Mesenchymal stem cell (in vitro differentiated cells and primary cell): ENCODE measurements around the gene CFAP92.

ENCODE experiments used
- DNase-seq: peaks from one replicate; pipeline ENCODE4 v3.0.0-alpha.2; 2013
- H2AFZ ChIP-seq: one replicate; pipeline ENCODE4 v1.6.1; 2013; ENCODE audit warnings: low read depth, mild to moderate bottlenecking, control low read depth, inconsistent platforms, low read length, moderate library complexity
- H2AK5ac ChIP-seq: 2 replicates; pipeline ENCODE4 v1.6.1; 2013; ENCODE audit warnings: low read length, moderate library complexity, mild to moderate bottlenecking, inconsistent platforms; ENCODE audit not compliant: severe bottlenecking
- H2BK120ac ChIP-seq: one replicate; pipeline ENCODE4 v1.6.1; 2013; ENCODE audit warnings: low read depth, mild to moderate bottlenecking, inconsistent platforms, low read length, moderate library complexity
- H2BK12ac ChIP-seq, 2 experiments: one replicate each; pipeline ENCODE4 v1.6.1; 2013; ENCODE audit warnings: inconsistent platforms in 2 of 2, low read length in 2 of 2, mild to moderate bottlenecking in 2 of 2, moderate library complexity in 2 of 2, control low read depth in 1 of 2
- H2BK15ac ChIP-seq: one replicate; pipeline ENCODE4 v1.6.1; 2013; ENCODE audit warnings: mild to moderate bottlenecking, low read depth, inconsistent platforms; ENCODE audit not compliant: poor library complexity, severe bottlenecking
- H2BK5ac ChIP-seq: 2 replicates; pipeline ENCODE4 v1.6.1; 2013; ENCODE audit warnings: low read depth, mild to moderate bottlenecking, low read length, control low read depth, inconsistent platforms; ENCODE audit not compliant: poor library complexity, severe bottlenecking
- H3K14ac ChIP-seq, 2 experiments: one replicate each; pipeline ENCODE4 v1.6.1; 2013; ENCODE audit warnings: inconsistent platforms in 2 of 2, low read length in 2 of 2, control low read depth in 1 of 2, mild to moderate bottlenecking in 1 of 2, moderate library complexity in 1 of 2
- H3K18ac ChIP-seq, 2 experiments: one replicate each; pipeline ENCODE4 v1.6.1; 2013; ENCODE audit warnings: inconsistent platforms in 2 of 2, low read length in 2 of 2, control low read depth in 1 of 2, low read depth in 1 of 2, mild to moderate bottlenecking in 1 of 2
- H3K23ac ChIP-seq, 2 experiments: one replicate each; pipeline ENCODE4 v1.6.1; 2013; ENCODE audit warnings: inconsistent platforms in 2 of 2, low read length in 2 of 2, mild to moderate bottlenecking in 2 of 2, moderate library complexity in 2 of 2, control low read depth in 1 of 2
- H3K27ac ChIP-seq: 2 replicates; pipeline ENCODE4 v1.5.1; 2013; ENCODE audit warnings: mild to moderate bottlenecking, moderate library complexity, low read length, control low read depth, inconsistent platforms; ENCODE audit not compliant: poor library complexity, severe bottlenecking
- H3K27me3 ChIP-seq, 2 experiments: 2 replicates each; pipeline versions ENCODE4 v1.6.1 to v1.7.0; 2013; ENCODE audit warnings: low read length in 2 of 2, mild to moderate bottlenecking in 2 of 2, moderate library complexity in 2 of 2, control low read depth in 1 of 2, inconsistent platforms in 1 of 2; ENCODE audit not compliant: control insufficient read depth in 1 of 2, insufficient read depth in 1 of 2
- H3K36me3 ChIP-seq, 2 experiments: 2 replicates each; pipeline versions ENCODE4 v1.6.1 to v1.7.0; 2013; ENCODE audit warnings: low read length in 2 of 2, control low read depth in 1 of 2, inconsistent platforms in 1 of 2, low read depth in 1 of 2, mild to moderate bottlenecking in 1 of 2; ENCODE audit not compliant: insufficient read depth in 2 of 2, control insufficient read depth in 1 of 2
- H3K4ac ChIP-seq, 2 experiments: one replicate each; pipeline ENCODE4 v1.6.1; 2013; ENCODE audit warnings: inconsistent platforms in 2 of 2, low read length in 2 of 2, mild to moderate bottlenecking in 2 of 2, moderate library complexity in 2 of 2, control low read depth in 1 of 2, low read depth in 1 of 2
- H3K4me1 ChIP-seq: 2 replicates; pipeline ENCODE4 v1.6.1; 2013; ENCODE audit warnings: low read depth, low read length, control low read depth; ENCODE audit not compliant: control insufficient read depth, insufficient read depth
- H3K4me2 ChIP-seq: 2 replicates; pipeline ENCODE4 v1.6.1; 2013; ENCODE audit warnings: low read length, mild to moderate bottlenecking, inconsistent platforms; ENCODE audit not compliant: poor library complexity, severe bottlenecking
- H3K4me3 ChIP-seq, 2 experiments: 2 replicates each; pipeline versions ENCODE4 v1.5.1 to v1.7.0; 2013; ENCODE audit warnings: low read length in 2 of 2, mild to moderate bottlenecking in 2 of 2, control low read depth in 1 of 2, low read depth in 1 of 2; ENCODE audit not compliant: insufficient read depth in 1 of 2
- H3K79me1 ChIP-seq: replicated peaks from 2 replicates; pipeline ENCODE4 v1.6.1; 2013; ENCODE audit warnings: mild to moderate bottlenecking, control low read depth, low read length, inconsistent platforms; ENCODE audit not compliant: poor library complexity, severe bottlenecking
- H3K9ac ChIP-seq: 2 replicates; pipeline ENCODE4 v1.7.0; 2013; ENCODE audit warnings: mild to moderate bottlenecking, low read length, moderate library complexity
- H3K9me3 ChIP-seq: 2 replicates; pipeline ENCODE4 v1.7.0; 2013; ENCODE audit warnings: mild to moderate bottlenecking, low read length; ENCODE audit not compliant: control insufficient read depth
- H4K8ac ChIP-seq: one replicate; pipeline ENCODE4 v1.6.1; 2013; ENCODE audit warnings: inconsistent platforms, mild to moderate bottlenecking, low read length, moderate library complexity
- H4K91ac ChIP-seq: one replicate; pipeline ENCODE4 v1.6.1; 2013; ENCODE audit warnings: mild to moderate bottlenecking, low read length, inconsistent platforms
- WGBS: methylation state at CpG from one replicate; pipeline ENCODE4 v1.1.7; 2013; ENCODE audit warnings: mixed read lengths; 5-methylcytosine and 5-hydroxymethylcytosine counted together

CFAP92 gene

DNA sequence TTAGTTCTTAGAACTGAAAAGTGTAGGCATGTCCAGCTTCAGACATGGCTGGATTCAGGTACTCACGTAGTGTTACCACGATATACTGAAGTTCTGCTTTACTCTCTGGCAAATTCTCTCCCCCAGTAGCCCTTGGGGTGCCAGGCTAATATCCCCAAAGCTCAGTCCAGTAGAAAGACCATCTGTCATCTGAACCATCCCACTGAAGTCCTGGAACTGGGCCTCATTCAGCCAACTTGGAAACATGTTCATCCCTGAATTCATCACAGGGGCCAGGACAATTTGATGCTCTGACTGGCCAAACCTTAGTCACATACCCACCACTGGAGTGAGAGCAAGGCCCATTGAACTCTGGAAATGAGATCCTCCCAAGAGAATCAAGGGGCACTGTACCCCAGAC lies 15.4 kb upstream of the CFAP92 start:
- H3K27ac ChIP-seq: no peak overlapping the region
- H3K79me1 ChIP-seq: no peaks in the 10 kb centered on the region
- no peak overlapping the region for H2BK12ac ChIP-seq
- no peak overlapping the region for H2AK5ac ChIP-seq
- no peak overlapping the region for H3K9ac ChIP-seq
- H3K4ac ChIP-seq: no peak overlapping the region
- no peak overlapping the region for H4K91ac ChIP-seq
- H3K4me1 ChIP-seq: no peaks in the 10 kb centered on the region
- no peaks in the 10 kb centered on the region for H3K9me3 ChIP-seq
- no peak overlapping the region for H3K23ac ChIP-seq
- H2BK5ac ChIP-seq: no peak overlapping the region
- no peak overlapping the region for H4K8ac ChIP-seq
- no peak overlapping the region for H2AFZ ChIP-seq
- no peak overlapping the region for H3K18ac ChIP-seq
- no peak for DNase-seq
- H3K14ac ChIP-seq: no peak overlapping the region
- H3K4me2 ChIP-seq: no peak overlapping the region
- no peaks in the 10 kb centered on the region for H3K36me3 ChIP-seq
- no peak overlapping the region for H2BK120ac ChIP-seq
- 92% methylated on average over 2 of the region's 2 CpGs for WGBS
- H2BK15ac ChIP-seq: no peak overlapping the region
- peaks cover 56 to 63% of the 10 kb centered on the region in 2 experiments for H3K27me3 ChIP-seq
- H3K4me3 ChIP-seq: no peak overlapping the region

GRCh38 chr3:129007792-129008191 lies 13.9 kb upstream of the CFAP92 start:
- Histone ChIP-seq H3K4me3 (no peak overlapping the region), H4K91ac (no peak overlapping the region), H3K14ac (no peak overlapping the region), H3K4me2 (no peak overlapping the region), H2BK15ac (peak overlapping the region; percentile 44), H3K9ac (no peak overlapping the region), H3K4me1 (peaks cover 2% of the 10 kb centered on the region), H2BK12ac (no peak overlapping the region), H3K9me3 (no peaks in the 10 kb centered on the region), H3K79me1 (no peaks in the 10 kb centered on the region), H3K27ac (no peak overlapping the region), H3K18ac (no peak overlapping the region), H2BK120ac (no peak overlapping the region), H2BK5ac (no peak overlapping the region), H2AK5ac (no peak overlapping the region), H3K23ac (no peak overlapping the region), H3K36me3 (no peaks in the 10 kb centered on the region), H4K8ac (no peak overlapping the region), H2AFZ (no peak overlapping the region), H3K27me3 (peaks cover 65 to 73% of the 10 kb centered on the region in 2 experiments), H3K4ac (no peak overlapping the region)
- no peak for DNase-seq
- 75% methylated on average over 2 of the region's 2 CpGs for WGBS

DNA sequence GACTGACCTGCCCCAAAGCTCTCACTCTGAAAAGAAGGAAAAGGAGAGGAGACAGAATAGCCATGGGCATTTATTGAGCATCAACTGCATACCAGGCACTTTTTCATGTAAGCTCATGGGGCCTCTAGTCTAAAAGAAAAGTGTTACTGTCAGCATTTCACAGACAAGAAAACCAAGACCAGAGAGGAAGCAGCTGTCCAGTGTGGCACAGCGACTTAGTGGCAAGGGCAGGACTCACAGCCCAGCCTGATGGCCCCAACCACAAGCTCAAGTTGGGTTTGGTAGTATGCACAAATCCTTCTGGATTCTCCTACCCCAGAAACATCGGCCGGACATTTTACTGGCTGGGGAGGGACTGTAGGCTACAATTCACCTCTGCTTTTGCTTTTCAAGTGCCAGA lies 13.0 kb upstream of the CFAP92 start:
- no peak overlapping the region for H3K27ac ChIP-seq
- H3K4me1 ChIP-seq: peaks cover 6% of the 10 kb centered on the region
- H3K27me3 ChIP-seq: peaks cover 66 to 81% of the 10 kb centered on the region in 2 experiments
- H3K14ac ChIP-seq: no peak overlapping the region
- no peak overlapping the region for H2AFZ ChIP-seq
- H2BK12ac ChIP-seq: peak overlapping the region in 1 of 2 experiments; percentile 52
- H3K36me3 ChIP-seq: no peaks in the 10 kb centered on the region
- H3K9ac ChIP-seq: no peak overlapping the region
- H3K4ac ChIP-seq: no peak overlapping the region
- H2BK5ac ChIP-seq: no peak overlapping the region
- H2BK15ac ChIP-seq: no peak overlapping the region
- no peaks in the 10 kb centered on the region for H3K9me3 ChIP-seq
- H3K23ac ChIP-seq: no peak overlapping the region
- 80% methylated on average over 3 of the region's 3 CpGs for WGBS
- no peak overlapping the region for H4K8ac ChIP-seq
- DNase-seq: no peak
- H2AK5ac ChIP-seq: no peak overlapping the region
- H3K4me3 ChIP-seq: no peak overlapping the region
- no peaks in the 10 kb centered on the region for H3K79me1 ChIP-seq
- no peak overlapping the region for H4K91ac ChIP-seq
- H2BK120ac ChIP-seq: no peak overlapping the region
- no peak overlapping the region for H3K4me2 ChIP-seq
- H3K18ac ChIP-seq: no peak overlapping the region

DNA sequence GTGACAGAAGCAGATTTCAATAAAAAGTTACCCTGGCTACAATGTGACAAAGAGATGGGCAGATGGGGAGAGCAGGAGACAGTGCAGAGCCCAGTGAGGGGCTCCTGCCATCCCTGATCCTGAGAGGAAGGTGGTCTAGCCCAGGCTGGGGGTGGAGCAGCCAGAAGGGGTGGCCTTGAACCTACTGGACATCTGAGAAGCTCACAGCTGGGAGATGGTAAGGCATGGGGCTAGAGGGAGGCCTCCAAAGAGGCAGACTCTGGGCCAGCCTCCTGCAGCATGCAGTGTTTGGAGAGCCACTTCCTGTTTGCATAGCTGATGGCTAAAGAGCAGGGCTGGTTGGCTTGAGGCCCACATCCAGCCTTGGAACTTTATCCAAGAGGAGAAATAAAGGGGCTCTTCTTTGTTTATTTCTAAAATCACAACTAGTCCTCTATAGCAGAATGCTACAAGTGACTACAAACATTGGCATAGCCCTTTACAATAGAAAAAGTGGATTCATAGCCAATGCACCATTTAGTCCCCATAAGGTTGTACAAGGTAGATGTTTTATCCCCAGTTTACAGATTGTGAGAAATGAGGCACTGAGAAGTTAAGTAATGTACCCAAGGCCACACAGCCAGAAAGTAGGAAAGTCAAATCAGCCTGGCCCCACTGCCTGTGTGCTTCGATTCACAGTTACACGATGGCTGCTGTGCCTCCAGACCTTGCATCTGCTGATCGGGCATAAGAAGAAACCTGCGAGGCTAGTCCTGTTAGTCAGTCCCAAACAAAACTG lies 11.8 kb upstream of the CFAP92 start:
- peak overlapping the region; percentile 36 for H2AFZ ChIP-seq

More for the DNA sequence above, 11.8 kb upstream of the CFAP92 start:
- WGBS: 94% methylated on average over 4 of the region's 4 CpGs
- H3K4me1 ChIP-seq: peaks cover 16% of the 10 kb centered on the region
- no peaks in the 10 kb centered on the region for H3K36me3 ChIP-seq
- peak; percentile 47 for DNase-seq
- H2BK15ac ChIP-seq: peak overlapping the region; percentile 15
- peak overlapping the region; percentile 50 to 80 for H3K18ac ChIP-seq
- no peak overlapping the region for H3K4me3 ChIP-seq
- no peak overlapping the region for H2BK120ac ChIP-seq
- H3K4ac ChIP-seq: peak overlapping the region in 1 of 2 experiments; percentile 49
- H3K4me2 ChIP-seq: no peak overlapping the region
- no peak overlapping the region for H2BK5ac ChIP-seq
- H2AK5ac ChIP-seq: no peak overlapping the region
- H3K79me1 ChIP-seq: no peaks in the 10 kb centered on the region
- H3K23ac ChIP-seq: no peak overlapping the region
- H4K8ac ChIP-seq: peak overlapping the region; percentile 88
- H2BK12ac ChIP-seq: peak overlapping the region in 1 of 2 experiments; percentile 37
- H3K27me3 ChIP-seq: peaks cover 73 to 89% of the 10 kb centered on the region in 2 experiments
- H3K9me3 ChIP-seq: no peaks in the 10 kb centered on the region
- H3K14ac ChIP-seq: no peak overlapping the region
- no peak overlapping the region for H3K27ac ChIP-seq
- H4K91ac ChIP-seq: no peak overlapping the region
- H3K9ac ChIP-seq: no peak overlapping the region
